Measurements from ENCODE around the gene FTSJ1. TPM values are rescaled to one million over a fixed set of nuclear protein-coding genes. Genes with fewer than 3 reads are reported as not detected.
A peak's percentile ranks its signal among the peaks of the same experiment; 100 is the strongest.

The FTSJ1 gene
- total RNA-seq, 1 experiment from 2014 or later = 49.4 TPM

DNA sequence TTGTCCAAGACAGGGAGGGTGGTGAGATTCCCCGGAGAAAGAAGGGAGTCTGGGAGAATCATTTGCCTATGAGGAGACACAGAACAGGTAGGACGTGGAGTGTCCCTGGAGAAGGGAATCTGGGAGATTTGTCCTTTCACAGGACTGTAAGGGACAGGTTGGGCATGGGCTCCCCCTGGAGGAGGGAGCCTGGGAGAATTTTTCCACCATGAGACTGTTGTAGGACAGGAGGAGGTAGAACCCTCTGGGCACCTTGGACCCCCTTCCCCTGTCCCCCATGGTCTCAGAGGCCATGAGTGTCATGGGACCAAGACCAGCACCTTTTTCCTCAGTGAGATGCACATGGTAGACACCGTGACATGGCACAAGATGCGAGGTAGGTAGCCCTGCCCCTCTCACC lies 35.6 kb downstream of the FTSJ1 start:
- DNase-seq = no peak
- no peak overlapping the region for H2BK120ac ChIP-seq (ENCODE audit: low read depth, low read length, poor library complexity, severe bottlenecking)
- WGBS (ENCODE audit: extremely low coverage, insufficient read length, low lambda C conversion rate) = no CpG with 5 or more reads among the region's 4 CpGs
- peaks cover 66 to 80% of the 10 kb centered on the region in 2 experiments for H3K9me3 Mint-ChIP-seq
- H2BK20ac ChIP-seq (ENCODE audit: low read depth, low read length, poor library complexity, severe bottlenecking) = no peak overlapping the region
- H4K8ac ChIP-seq (replicated peaks; ENCODE audit: insufficient read length, low read depth, low read length) = no peak overlapping the region
- H3K4ac ChIP-seq (ENCODE audit: low read depth, low read length) = no peak overlapping the region
- H3K36me3 Mint-ChIP-seq (ENCODE audit: insufficient read depth in 1 of 3, low read depth in 3 of 3) = peaks cover 16 to 29% (median 28%) of the 10 kb centered on the region in 3 experiments; a peak in 6 of 7 replicates
- peaks cover 36% of the 10 kb centered on the region for H3K9me3 ChIP-seq (ENCODE audit: control insufficient read depth, low read depth, low read length)
- no peak overlapping the region for H3K23ac ChIP-seq (ENCODE audit: insufficient read length, low read depth, low read length)
- no peak overlapping the region for H3K56ac ChIP-seq (ENCODE audit: insufficient read length, low read depth, low read length)
- H4K5ac ChIP-seq (ENCODE audit: insufficient read length, low read depth, low read length) = no peak overlapping the region
- no peak overlapping the region for H3K9ac ChIP-seq (ENCODE audit: extremely low read depth, insufficient read length, low read length)
- no peak overlapping the region for H2AFZ ChIP-seq (ENCODE audit: low read length)
- peaks cover 3 to 8% of the 10 kb centered on the region in 2 experiments; a peak in 3 of 4 replicates for H3K4me1 Mint-ChIP-seq
- H3K27me3 Mint-ChIP-seq (ENCODE audit: low read depth) = peaks cover 4% of the 10 kb centered on the region
- H3K14ac ChIP-seq (ENCODE audit: insufficient read depth, low read length) = no peak overlapping the region
- no peaks in the 10 kb centered on the region for H3K79me2 ChIP-seq (ENCODE audit: insufficient read depth, low read length)
- no peaks in the 10 kb centered on the region for H3K4me1 ChIP-seq (ENCODE audit: insufficient read depth, low read length)
- no peaks in the 10 kb centered on the region for H3K79me1 ChIP-seq (ENCODE audit: insufficient read depth, low read depth, low read length, poor library complexity, severe bottlenecking)
- H2BK5ac ChIP-seq (ENCODE audit: insufficient read length, low read length) = no peak overlapping the region
- no peak overlapping the region for H3K4me3 Mint-ChIP-seq
- H3K27ac ChIP-seq (ENCODE audit: insufficient read length, low read depth, low read length) = no peak overlapping the region
- no peak overlapping the region for H3K27ac Mint-ChIP-seq
- H4K20me1 ChIP-seq (ENCODE audit: control insufficient read depth, insufficient read depth, insufficient read length) = no peaks in the 10 kb centered on the region
- no peaks in the 10 kb centered on the region for H3K27me3 ChIP-seq (ENCODE audit: insufficient read depth, low read length)
- H2BK15ac ChIP-seq (ENCODE audit: low read depth, low read length) = no peak overlapping the region
- no peak overlapping the region for H3T11ph ChIP-seq (ENCODE audit: low read length)
- no peak overlapping the region for H2BK12ac ChIP-seq (ENCODE audit: insufficient read length, low read depth, low read length)
- H3K4me2 ChIP-seq (ENCODE audit: insufficient read depth, insufficient read length, low read length) = no peak overlapping the region
- no peak overlapping the region for H4K91ac ChIP-seq (ENCODE audit: insufficient read length, low read depth, low read length)
- H3K23me2 ChIP-seq (ENCODE audit: insufficient read length, low read depth, low read length, poor library complexity, severe bottlenecking) = peaks cover 5% of the 10 kb centered on the region
- TF ChIP-seq, protein P1, sequence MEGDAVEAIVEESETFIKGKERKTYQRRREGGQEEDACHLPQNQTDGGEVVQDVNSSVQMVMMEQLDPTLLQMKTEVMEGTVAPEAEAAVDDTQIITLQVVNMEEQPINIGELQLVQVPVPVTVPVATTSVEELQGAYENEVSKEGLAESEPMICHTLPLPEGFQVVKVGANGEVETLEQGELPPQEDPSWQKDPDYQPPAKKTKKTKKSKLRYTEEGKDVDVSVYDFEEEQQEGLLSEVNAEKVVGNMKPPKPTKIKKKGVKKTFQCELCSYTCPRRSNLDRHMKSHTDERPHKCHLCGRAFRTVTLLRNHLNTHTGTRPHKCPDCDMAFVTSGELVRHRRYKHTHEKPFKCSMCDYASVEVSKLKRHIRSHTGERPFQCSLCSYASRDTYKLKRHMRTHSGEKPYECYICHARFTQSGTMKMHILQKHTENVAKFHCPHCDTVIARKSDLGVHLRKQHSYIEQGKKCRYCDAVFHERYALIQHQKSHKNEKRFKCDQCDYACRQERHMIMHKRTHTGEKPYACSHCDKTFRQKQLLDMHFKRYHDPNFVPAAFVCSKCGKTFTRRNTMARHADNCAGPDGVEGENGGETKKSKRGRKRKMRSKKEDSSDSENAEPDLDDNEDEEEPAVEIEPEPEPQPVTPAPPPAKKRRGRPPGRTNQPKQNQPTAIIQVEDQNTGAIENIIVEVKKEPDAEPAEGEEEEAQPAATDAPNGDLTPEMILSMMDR (conservative IDR thresholded peaks at IDR 0.05) = peak; percentile 47; the same call in 2 of the 3 replicates
- H3K18ac ChIP-seq (ENCODE audit: insufficient read length, low read depth, low read length) = no peak overlapping the region
- no peak overlapping the region for H2AK5ac ChIP-seq (ENCODE audit: insufficient read length, low read length)

All from H9 (cell line).